H1 (cell line): ENCODE data around the gene PCDHGB5. TPM values are rescaled to one million over a fixed set of nuclear protein-coding genes. Genes with fewer than 3 reads are reported as not detected.

Experiments
- CTCF ChIA-PET: fragments of 300-600 bp; sonication (Branson Sonifier 250); formaldehyde crosslinking; loops from one replicate; lab custom pipeline; 2021; ENCODE audit not compliant: partially characterized antibody; lab: Charles Lee
- POLR2A ChIA-PET: fragments of 300-600 bp; sonication (Branson Sonifier 250); formaldehyde crosslinking; loops from one replicate; lab custom pipeline; 2021; ENCODE audit warnings: inconsistent platforms; ENCODE audit not compliant: partially characterized antibody; lab: Charles Lee
- DNase-seq, 2 experiments: peaks; one replicate each; pipeline versions ENCODE4 v3.0.0 to v3.0.0-alpha.2; 2010 to 2022; ENCODE audit warnings: low spot score in 2 of 2, low read depth in 1 of 2, mixed read lengths in 1 of 2
- FAIRE-seq: peaks from 2 replicates; lab custom pipeline; 2011; peaks lifted over from hg19 to GRCh38; lab: Jason Lieb, UNC
- H2AFZ ChIP-seq: 2 replicates; pipeline ENCODE4 v1.8.1; 2012; ENCODE audit warnings: low read length, inconsistent platforms
- H2AK5ac ChIP-seq: 2 replicates; pipeline ENCODE4 v1.6.1; 2013; ENCODE audit warnings: low read depth, low read length
- H2BK120ac ChIP-seq: replicated peaks from 2 replicates; pipeline ENCODE3; 2013; ENCODE audit warnings: low read depth, low read length, inconsistent platforms
- H2BK12ac ChIP-seq: 2 replicates; pipeline ENCODE4 v1.6.1; 2013; ENCODE audit warnings: low read depth, low read length
- H2BK15ac ChIP-seq: 2 replicates; pipeline ENCODE4 v1.6.1; 2013; ENCODE audit warnings: low read length
- H2BK20ac ChIP-seq: 2 replicates; pipeline ENCODE4 v1.6.1; 2013; ENCODE audit warnings: low read length
- H2BK5ac ChIP-seq: 2 replicates; pipeline ENCODE4 v1.6.1; 2013; ENCODE audit warnings: low read depth, low read length
- H3K14ac ChIP-seq: 2 replicates; pipeline ENCODE4 v1.6.1; 2013; ENCODE audit warnings: inconsistent platforms; ENCODE audit not compliant: insufficient read length
- H3K18ac ChIP-seq: 2 replicates; pipeline ENCODE4 v1.6.1; 2013; ENCODE audit warnings: low read length; ENCODE audit errors: extremely low read depth
- H3K23ac ChIP-seq: 2 replicates; pipeline ENCODE4 v1.6.1; 2013; ENCODE audit warnings: inconsistent platforms; ENCODE audit not compliant: insufficient read length
- H3K23me2 ChIP-seq: 2 replicates; pipeline ENCODE4 v1.6.1; 2013; ENCODE audit warnings: low read depth, low read length
- H3K27ac ChIP-seq: 2 replicates; pipeline ENCODE4 v1.6.1; 2011; ENCODE audit warnings: low read depth, low read length, inconsistent platforms
- H3K27me3 ChIP-seq, 4 experiments: replicated peaks in 1 of 4; 1 replicate in 1 of 4; 2 replicates in 3 of 4; pipeline versions ENCODE4 v1.6.1 to v1.8.1; 2011 to 2013; ENCODE audit warnings: low read length in 3 of 4, mild to moderate bottlenecking in 3 of 4, inconsistent platforms in 2 of 4, mixed read lengths in 2 of 4, moderate library complexity in 1 of 4; ENCODE audit not compliant: control insufficient read depth in 3 of 4, insufficient read depth in 3 of 4; ENCODE audit errors: extremely low read depth in 1 of 4
- H3K36me3 ChIP-seq, 4 experiments: 2 replicates each; pipeline versions ENCODE4 v1.6.1 to v1.8.1; 2011 to 2013; ENCODE audit warnings: mild to moderate bottlenecking in 4 of 4, low read length in 3 of 4, moderate library complexity in 2 of 4, control low read depth in 1 of 4, inconsistent platforms in 1 of 4; ENCODE audit not compliant: insufficient read depth in 4 of 4, control insufficient read depth in 2 of 4
- H3K4ac ChIP-seq: replicated peaks from 2 replicates; pipeline ENCODE3; 2013; ENCODE audit warnings: low read length, low read depth, mixed read lengths, inconsistent platforms; ENCODE audit not compliant: insufficient read length
- H3K4me1 ChIP-seq, 4 experiments: replicated peaks in 1 of 4; 1 replicate in 1 of 4; 2 replicates in 3 of 4; pipeline versions ENCODE4 v1.6.1 to v1.8.1; 2011 to 2013; ENCODE audit warnings: low read length in 3 of 4, inconsistent platforms in 2 of 4, mixed read lengths in 1 of 4; ENCODE audit not compliant: insufficient read depth in 4 of 4, control insufficient read depth in 3 of 4
- H3K4me2 ChIP-seq, 2 experiments: 2 replicates each; pipeline versions ENCODE4 v1.6.1 to v1.8.1; 2011 to 2013; ENCODE audit warnings: low read depth in 2 of 2, low read length in 2 of 2, control low read depth in 1 of 2, inconsistent platforms in 1 of 2, mild to moderate bottlenecking in 1 of 2; ENCODE audit not compliant: insufficient read depth in 1 of 2
- H3K4me3 ChIP-seq, 4 experiments: fragments of 200-600, 300-600 bp in 1 of 4; sonication (generic), shearing (Covaris generic), sonication (Bioruptor Twin) in 1 of 4; 2 replicates each; pipeline versions ENCODE4 v1.5.1 to v1.8.1; 2011 to 2016; ENCODE audit warnings: low read length in 4 of 4, low read depth in 3 of 4, control low read depth in 2 of 4, inconsistent platforms in 2 of 4, mild to moderate bottlenecking in 2 of 4, mixed read lengths in 1 of 4, moderate library complexity in 1 of 4; ENCODE audit not compliant: insufficient read depth in 2 of 4; ENCODE audit errors: extremely low read depth in 1 of 4
- H3K56ac ChIP-seq: replicated peaks from 2 replicates; pipeline ENCODE3; 2013; ENCODE audit warnings: low read depth, mild to moderate bottlenecking, mixed read lengths, low read length, inconsistent platforms; ENCODE audit not compliant: insufficient read length
- H3K79me1 ChIP-seq: 2 replicates; pipeline ENCODE4 v1.6.1; 2013; ENCODE audit warnings: low read depth, low read length, control low read depth
- H3K79me2 ChIP-seq, 2 experiments: 2 replicates each; pipeline versions ENCODE4 v1.6.1 to v1.8.1; 2012 to 2013; ENCODE audit warnings: low read length in 2 of 2, mild to moderate bottlenecking in 2 of 2, inconsistent platforms in 1 of 2; ENCODE audit not compliant: insufficient read depth in 2 of 2, control insufficient read depth in 1 of 2
- H3K9ac ChIP-seq, 4 experiments: replicated peaks in 1 of 4; 1 replicate in 1 of 4; 2 replicates in 3 of 4; pipeline versions ENCODE4 v1.6.1 to v1.8.1; 2011 to 2013; ENCODE audit warnings: low read depth in 3 of 4, low read length in 3 of 4, control low read depth in 2 of 4, mild to moderate bottlenecking in 2 of 4, moderate library complexity in 2 of 4, inconsistent platforms in 1 of 4; ENCODE audit errors: extremely low read depth in 1 of 4
- H3K9me3 ChIP-seq, 2 experiments: 2 replicates each; pipeline versions ENCODE4 v1.6.1 to v1.8.1; 2012 to 2013; ENCODE audit warnings: mild to moderate bottlenecking in 2 of 2, moderate library complexity in 2 of 2, control low read depth in 1 of 2, inconsistent platforms in 1 of 2, low read depth in 1 of 2, low read length in 1 of 2, mixed read lengths in 1 of 2; ENCODE audit not compliant: insufficient read depth in 2 of 2
- H4K20me1 ChIP-seq, 2 experiments: replicated peaks in 1 of 2; 2 replicates each; pipeline versions ENCODE3 to v1.8.1; 2011 to 2013; ENCODE audit warnings: inconsistent platforms in 2 of 2, low read length in 2 of 2, mild to moderate bottlenecking in 1 of 2; ENCODE audit not compliant: insufficient read depth in 2 of 2, control insufficient read depth in 1 of 2
- H4K5ac ChIP-seq: 2 replicates; pipeline ENCODE4 v1.6.1; 2013; ENCODE audit warnings: low read length, low read depth, mixed read lengths, inconsistent platforms; ENCODE audit not compliant: insufficient read length
- H4K8ac ChIP-seq: 2 replicates; pipeline ENCODE4 v1.8.0; 2013; ENCODE audit warnings: mild to moderate bottlenecking, moderate library complexity, low read length, inconsistent platforms; ENCODE audit not compliant: insufficient read depth; ENCODE audit errors: extremely low read depth
- H4K91ac ChIP-seq: replicated peaks from 2 replicates; pipeline ENCODE3; 2013; ENCODE audit warnings: low read length, mixed read lengths, inconsistent platforms; ENCODE audit not compliant: insufficient read length
- SAP30 ChIP-seq: fragments of 300-600 bp; sonication (generic); IDR thresholded peaks from 2 replicates; pipeline ENCODE4 v1.7.1; 2012; ENCODE audit warnings: low read length, moderate library complexity, mild to moderate bottlenecking, inconsistent platforms; ENCODE audit not compliant: insufficient read depth, insufficient replicate concordance
- ZNF274 ChIP-seq: IDR thresholded peaks from 2 replicates; pipeline ENCODE4 v1.7.0; 2012; ENCODE audit warnings: low read length, borderline replicate concordance; ENCODE audit errors: extremely low read depth
- WGBS, 2 experiments: shearing (Covaris generic) in 1 of 2; methylation state at CpG; one replicate each; pipeline versions ENCODE4 v1.1.6 to v1.1.7; 2013 to 2015; ENCODE audit warnings: low lambda C conversion rate in 2 of 2, mixed read lengths in 2 of 2, inconsistent platforms in 1 of 2, low coverage in 1 of 2, missing lambda C conversion rate in 1 of 2; ENCODE audit not compliant: insufficient replicate concordance in 2 of 2, insufficient coverage in 1 of 2, insufficient read length in 1 of 2; ENCODE audit errors: extremely low coverage in 1 of 2, missing lambda C conversion rate in 1 of 2; 5-methylcytosine and 5-hydroxymethylcytosine counted together
- polyA plus RNA-seq, 7 experiments: library from polyadenylated mRNA; depleted of rRNA in 3 of 7; stranded (reverse) in 5 of 7; unstranded in 2 of 7; fragments of >200 nt in 5 of 7; fragments of 200-250 nt in 2 of 7; gene quantifications; 1 replicate in 5 of 7; 2 replicates in 1 of 7; 4 replicates in 1 of 7; pipeline versions ENCODE4 v1.2.1 to v1.2.3, GENCODE V29; 2011 to 2013; ENCODE audit warnings: missing spikeins in 2 of 7, mixed read lengths in 2 of 7
- total RNA-seq: library from RNA; stranded (reverse); fragmentation: NEBNext Ultra II Directional; extraction: Animal tissue kit (Norgen Biotek cat#: 25700); gene quantifications from 2 replicates; pipeline ENCODE4 v1.2.1, GENCODE V29; 2021

The PCDHGB5 gene
- total and polyA plus RNA-seq, 2 of the 8 experiments (the other 6 are each of a cell fraction or from before 2014, with no cell fraction given): 1.1 to 2.6 TPM

DNA sequence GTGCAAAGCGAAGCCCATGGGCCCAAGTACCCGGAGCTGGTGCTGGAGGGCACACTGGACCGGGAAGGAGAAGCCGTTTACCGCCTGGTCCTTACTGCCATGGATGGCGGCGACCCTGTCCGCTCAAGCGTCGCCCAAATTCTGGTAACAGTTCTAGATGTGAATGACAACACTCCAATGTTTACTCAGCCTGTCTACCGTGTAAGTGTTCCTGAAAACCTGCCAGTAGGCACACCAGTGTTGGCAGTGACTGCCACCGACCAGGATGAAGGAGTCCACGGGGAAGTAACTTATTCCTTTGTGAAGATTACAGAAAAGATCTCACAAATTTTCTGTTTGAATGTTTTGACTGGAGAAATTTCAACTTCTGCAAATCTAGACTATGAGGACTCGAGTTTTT is 23.1 kb upstream of the PCDHGB5 start:
- Histone ChIP-seq H3K79me1 (no peaks in the 10 kb centered on the region), H3K36me3 (peaks cover 0 to 3% (median 0%) of the 10 kb centered on the region in 4 experiments; a peak in 2 of 8 replicates), H4K20me1 (no peaks in the 10 kb centered on the region), H3K4me3 (no peak overlapping the region), H3K9ac (no peak overlapping the region), H2BK5ac (no peak overlapping the region), H3K23me2 (no peaks in the 10 kb centered on the region), H4K8ac (no peak overlapping the region), H2BK15ac (no peak overlapping the region), H2BK20ac (no peak overlapping the region), H3K23ac (no peak overlapping the region), H2AFZ (no peak overlapping the region), H2BK12ac (no peak overlapping the region), H3K18ac (no peak overlapping the region), H3K4ac (no peak overlapping the region), H4K5ac (no peak overlapping the region), H3K14ac (no peak overlapping the region), H3K79me2 (no peaks in the 10 kb centered on the region), H4K91ac (no peak overlapping the region), H3K27ac (no peak overlapping the region), H3K9me3 (peaks cover 36 to 51% of the 10 kb centered on the region in 2 experiments; a peak in 3 of 4 replicates), H2BK120ac (no peak overlapping the region), H3K56ac (no peak overlapping the region), H3K4me2 (no peak overlapping the region), H2AK5ac (no peak overlapping the region), H3K27me3 (no peaks in the 10 kb centered on the region), H3K4me1 (no peaks in the 10 kb centered on the region)
- FAIRE-seq (no peak), DNase-seq (no peak)
- ChIA-PET CTCF (interaction anchor here (0.7 to 2.9 kb wide), 17 partner anchors 10 to 183 kb away, joined by 3 to 11 read pairs (median 4); partner anchors contain the start of genes PCDHGA10, PCDHGA5, PCDHGB2 and PCDHGB4), POLR2A (interaction anchor here (1.3 kb wide), 1 partner anchor 16 kb away, joined by 3 read pairs; no protein-coding TSS in a partner anchor)
- 93% methylated on average over 14 of the region's 14 CpGs; no CpG with 5 or more reads in 1 of the 2 experiments for WGBS, 2 experiments
- TF ChIP-seq ZNF274: no peak
- TF ChIP-seq SAP30: no peak
